Right forelimb (tissue), 1 donor: ENCODE measurements around the gene CAB39L.

Experiments used
- DNase-seq: peaks from one replicate; pipeline ENCODE4 v3.0.0-alpha.2; 2018

Gene CAB39L

DNA sequence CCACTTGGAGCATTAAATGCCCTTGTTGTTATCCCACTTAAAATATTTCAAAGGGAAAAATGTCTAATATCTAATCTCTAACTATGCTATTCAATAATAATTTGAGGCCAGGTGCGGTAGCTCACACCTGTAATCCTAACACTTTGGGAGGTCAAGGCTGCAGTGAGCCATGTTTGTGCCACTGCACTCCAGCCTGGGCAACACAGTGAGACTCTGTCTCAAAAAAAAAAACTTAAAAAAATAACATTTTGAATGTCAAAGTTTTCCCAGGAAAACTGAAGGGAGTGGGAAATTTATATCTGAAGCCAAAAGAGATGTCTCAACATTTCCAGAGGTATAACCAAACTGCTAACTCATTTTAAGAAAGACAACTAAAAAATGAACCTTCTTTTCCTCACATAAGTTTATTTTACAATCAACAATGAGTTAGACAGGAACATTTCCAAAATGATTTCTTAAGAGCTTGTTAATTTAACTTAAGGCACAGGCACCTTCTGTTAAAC lies 47.9 kb downstream of the CAB39L start:
- no peak for DNase-seq

GRCh38 chr13:49395451-49395865 lies 48.4 kb downstream of the CAB39L start:
- DNase-seq = no peak

- no peak for DNase-seq
Observed at GRCh38 chr13:49388091-49388635, 55.7 kb downstream of the CAB39L start.

GRCh38 chr13:49386664-49387063 lies 57.2 kb downstream of the CAB39L start:
- no peak for DNase-seq

- no peak for DNase-seq
Observed at GRCh38 chr13:49376121-49376520, 67.7 kb downstream of the CAB39L start.

- no peak for DNase-seq
Observed at GRCh38 chr13:49374585-49375290, 69.1 kb downstream of the CAB39L start.

GRCh38 chr13:49373716-49374115 lies 70.1 kb downstream of the CAB39L start:
- no peak for DNase-seq

DNA sequence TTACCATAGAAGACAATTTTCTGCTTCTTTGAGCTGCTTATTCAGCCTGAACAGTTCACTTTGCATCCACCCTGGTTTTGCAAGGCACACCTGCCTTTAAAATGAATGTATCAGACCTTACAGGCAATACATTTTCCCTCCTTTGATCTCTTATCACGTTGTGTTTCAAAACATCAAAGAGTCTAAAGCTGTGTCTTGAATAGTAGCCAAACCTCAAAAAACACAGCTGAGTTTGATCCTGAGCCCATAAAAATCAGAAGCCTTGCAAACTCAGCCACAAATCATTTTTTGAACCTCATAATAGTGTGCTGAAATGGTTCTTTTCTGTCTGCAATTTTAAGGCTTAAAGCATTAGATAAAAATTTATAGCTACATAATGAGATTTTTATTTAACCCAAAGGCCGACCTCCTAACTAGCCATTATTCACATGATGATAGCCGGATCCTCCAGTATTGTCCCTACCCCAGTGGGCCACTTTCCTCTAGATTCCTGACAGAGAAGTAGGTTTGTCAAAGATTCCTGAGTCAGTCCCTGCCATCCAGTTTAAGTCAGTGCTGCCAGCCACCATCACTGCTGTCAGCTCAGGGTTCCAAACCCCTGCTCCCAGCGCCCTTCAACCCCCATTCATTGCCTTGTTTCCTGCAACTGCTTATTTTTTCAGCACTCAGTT lies 71.8 kb downstream of the CAB39L start:
- DNase-seq = no peak

DNA sequence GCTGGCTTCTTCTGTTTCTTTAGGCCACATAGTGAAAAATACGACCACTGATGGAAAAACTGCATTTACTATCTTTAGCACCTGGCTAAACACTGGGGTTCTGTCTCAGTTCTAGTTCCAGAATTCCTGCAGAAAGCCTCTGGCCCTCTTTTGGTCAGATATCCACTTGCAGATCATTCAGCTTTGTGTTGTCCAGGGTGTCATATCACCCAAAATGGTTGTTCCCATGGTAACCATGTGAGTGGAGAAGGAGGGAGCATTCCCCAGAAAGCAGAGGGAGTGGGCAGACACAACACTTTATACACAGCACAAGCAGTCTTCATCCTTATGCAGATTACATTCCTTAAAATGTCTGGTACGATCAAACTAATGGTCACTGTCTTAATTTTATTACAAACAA lies 73.5 kb downstream of the CAB39L start:
- no peak for DNase-seq

DNA sequence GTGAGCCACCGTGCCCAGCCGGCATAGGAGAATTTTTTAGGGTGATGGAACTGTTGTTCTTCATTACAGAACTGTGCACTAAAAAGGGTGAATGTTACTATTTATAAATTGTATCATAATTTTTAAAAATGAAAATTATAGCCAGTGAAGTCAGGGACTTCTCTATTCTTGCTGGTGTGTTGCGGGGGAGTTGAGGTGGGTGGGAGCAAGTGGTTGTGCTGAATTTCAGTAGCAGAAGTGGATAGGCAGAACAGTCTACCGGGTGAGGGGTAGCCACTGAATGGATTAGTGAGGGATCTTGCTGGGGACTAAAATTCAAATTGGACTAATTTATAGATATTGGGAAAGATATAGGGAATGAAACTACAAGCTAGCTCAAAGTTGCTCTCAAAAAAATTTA lies 74.0 kb downstream of the CAB39L start:
- DNase-seq = no peak

- no peak for DNase-seq
Observed at GRCh38 chr13:49368688-49369087, 75.2 kb downstream of the CAB39L start.

GRCh38 chr13:49367640-49368422 lies 76.0 kb downstream of the CAB39L start:
- no peak for DNase-seq

DNA sequence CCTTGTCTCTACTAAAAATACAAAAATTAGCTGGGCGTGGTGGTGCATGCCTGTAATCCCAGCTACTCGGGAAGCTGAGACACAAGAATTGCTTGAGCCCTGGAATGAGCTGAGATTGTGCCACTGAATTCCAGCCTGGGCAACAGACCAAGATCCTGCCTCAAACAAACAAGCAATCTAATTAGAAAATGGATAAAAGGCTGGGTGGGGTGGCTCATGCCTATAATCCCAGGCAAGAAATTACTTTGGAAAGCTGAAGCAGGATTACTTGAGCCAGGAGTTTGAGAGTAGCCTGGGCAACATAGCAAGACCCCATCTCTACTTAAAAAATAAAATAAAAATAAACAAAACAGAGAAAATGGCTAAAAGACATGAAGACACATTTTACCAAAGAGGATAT lies 77.0 kb downstream of the CAB39L start:
- DNase-seq = no peak

GRCh38 chr13:49357694-49358093 lies 86.2 kb downstream of the CAB39L start:
- DNase-seq = no peak

GRCh38 chr13:49356223-49356622 lies 87.6 kb downstream of the CAB39L start:
- DNase-seq = no peak

DNA sequence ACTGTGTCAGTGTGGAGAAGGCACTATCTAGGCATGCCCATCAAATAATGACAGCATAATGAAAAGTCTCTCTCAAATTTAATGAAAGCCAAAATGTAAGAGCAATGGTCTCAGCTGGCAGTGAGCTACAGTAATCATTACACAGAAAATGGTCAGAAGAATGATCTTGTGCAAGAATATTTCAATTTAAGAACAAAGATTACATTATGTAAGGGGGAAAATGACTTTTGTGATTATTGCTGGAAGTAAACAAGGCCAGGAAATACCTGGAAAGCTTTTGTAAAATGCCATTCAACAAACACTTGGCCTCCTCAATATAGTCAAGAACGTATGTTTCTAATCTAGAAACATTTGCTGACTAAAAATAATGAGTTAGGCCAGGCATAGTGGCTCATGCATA lies 89.1 kb downstream of the CAB39L start:
- DNase-seq = no peak

- DNase-seq = no peak
Observed at GRCh38 chr13:49353908-49354307, 90.0 kb downstream of the CAB39L start.

DNA sequence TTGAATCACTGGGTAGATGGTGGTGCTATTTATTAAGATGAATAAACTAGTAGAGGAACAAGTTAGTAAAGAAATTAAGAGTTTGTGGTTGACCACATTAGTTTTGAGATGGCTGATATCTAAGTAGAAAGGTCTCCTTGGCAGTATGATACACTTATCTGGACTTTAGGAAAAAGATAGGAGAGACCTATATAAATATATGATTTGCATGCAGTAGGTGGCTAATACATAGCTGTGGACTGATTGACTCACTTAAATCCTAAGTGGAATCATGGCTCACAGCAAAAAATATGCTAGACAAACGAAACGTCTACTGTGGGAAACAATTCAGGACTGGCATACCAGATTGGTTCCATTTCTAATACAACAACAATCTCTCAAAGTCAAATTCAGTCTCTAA lies 92.0 kb downstream of the CAB39L start:
- DNase-seq = no peak

- no peak for DNase-seq
Observed at GRCh38 chr13:49348751-49349150, 95.1 kb downstream of the CAB39L start.

DNA sequence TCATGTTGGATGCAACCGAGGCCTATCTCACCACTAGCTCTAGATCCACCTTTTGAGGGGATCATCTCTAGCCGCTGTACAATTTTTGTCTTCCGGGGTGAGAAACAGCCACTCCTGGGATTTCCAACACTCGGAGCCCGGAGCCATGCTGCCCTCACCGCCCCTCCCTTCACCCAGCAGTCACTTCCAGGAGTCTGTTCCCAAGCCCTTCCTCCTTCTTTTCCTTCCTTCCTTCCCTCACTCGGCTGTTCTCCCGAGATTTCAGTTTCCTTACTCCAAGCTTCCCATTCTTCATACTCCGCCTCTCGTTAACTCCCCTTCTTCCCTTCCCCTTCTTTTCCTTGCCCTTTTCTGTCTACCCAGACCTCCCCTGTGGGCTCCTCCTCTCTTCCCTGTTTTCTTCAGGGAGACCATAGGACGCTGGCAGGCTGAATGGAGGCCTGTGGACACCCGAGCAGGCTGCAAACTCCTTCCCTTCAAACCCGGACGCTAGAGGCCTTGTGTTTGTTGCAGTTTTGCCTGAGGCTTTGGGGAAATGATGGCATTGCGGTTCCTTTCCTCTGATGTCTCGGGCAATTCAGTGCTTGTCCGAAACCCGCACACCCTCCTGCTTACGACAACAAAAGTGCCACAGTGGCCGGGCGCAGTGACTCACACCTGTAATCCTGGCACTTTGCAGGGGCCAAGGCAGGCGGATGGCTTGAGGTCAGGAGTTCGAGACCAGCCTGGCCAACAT lies 96.0 kb downstream of the CAB39L start:
- no peak for DNase-seq

DNA sequence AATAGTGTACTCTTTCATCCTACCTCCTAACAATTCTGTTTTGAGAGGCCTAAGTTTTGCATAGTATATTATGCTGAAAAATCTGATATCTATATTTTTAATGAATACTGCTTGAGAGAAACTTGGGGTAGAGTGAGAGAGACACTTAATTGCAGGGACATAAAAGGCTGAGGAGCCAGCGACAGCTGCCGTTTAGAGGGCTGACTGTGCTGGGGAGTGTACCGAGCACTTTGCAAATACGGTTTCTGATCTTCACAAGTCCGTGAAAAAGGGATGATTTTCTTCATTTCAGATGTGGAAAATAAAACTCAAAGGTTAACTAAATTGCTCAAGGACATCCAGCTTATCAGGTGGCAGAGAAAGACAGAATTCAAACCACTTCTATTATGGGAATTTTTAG lies 97.4 kb downstream of the CAB39L start:
- no peak for DNase-seq

- DNase-seq = no peak
Observed at GRCh38 chr13:49343731-49344130, 100.1 kb downstream of the CAB39L start.

DNA sequence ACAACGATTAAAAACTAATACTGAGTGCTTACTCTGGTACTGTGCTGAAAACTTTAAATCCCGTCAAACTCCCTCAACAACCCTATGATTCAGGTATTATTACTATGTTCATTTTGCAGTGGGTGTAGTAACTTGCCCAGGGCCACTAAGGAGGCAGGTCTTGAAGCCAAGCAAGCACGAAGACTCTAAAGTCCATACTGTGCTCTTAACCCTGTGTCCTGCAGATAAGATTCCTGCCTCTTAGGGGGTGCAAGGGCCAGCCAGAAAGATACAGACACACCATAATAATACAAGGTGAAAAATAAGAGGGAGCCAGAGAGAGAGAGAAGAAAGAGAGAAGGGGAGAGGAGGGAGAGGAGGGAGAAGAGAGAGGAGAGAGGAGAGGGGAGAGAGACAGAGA lies 100.6 kb downstream of the CAB39L start:
- DNase-seq = no peak
